Spleen (tissue), 11 donors: ENCODE measurements around the gene PERP. TPM values are rescaled to one million over a fixed set of nuclear protein-coding genes. Genes with fewer than 3 reads are reported as not detected.

Experiments
- DNase-seq: peaks from one replicate; pipeline ENCODE4 v3.0.0-alpha.2; 2020
- H3K27ac ChIP-seq, 8 donors: fragments of 200-600 bp; sonication (generic) in 7 of 8; 1 replicate in 4 of 8; 2 replicates in 4 of 8; pipeline versions ENCODE4 v1.5.0 to v1.8.0; 2016 to 2021; ENCODE audit warnings: inconsistent platforms in 4 of 8, mild to moderate bottlenecking in 4 of 8, moderate library complexity in 1 of 8
- H3K27me3 ChIP-seq, 7 donors: fragments of 200-600 bp; sonication (generic) in 6 of 7; replicated peaks in 1 of 7; 1 replicate in 4 of 7; 2 replicates in 3 of 7; pipeline versions ENCODE4 v1.5.0 to v1.8.0; 2016 to 2021; ENCODE audit warnings: inconsistent platforms in 3 of 7, mild to moderate bottlenecking in 1 of 7
- H3K36me3 ChIP-seq, 6 donors: fragments of 200-600 bp; sonication (generic) in 5 of 6; 1 replicate in 4 of 6; 2 replicates in 2 of 6; pipeline versions ENCODE4 v1.5.0 to v1.8.0; 2016 to 2021; ENCODE audit warnings: inconsistent platforms in 2 of 6
- H3K4me1 ChIP-seq, 6 donors: fragments of 200-600 bp; sonication (generic) in 5 of 6; 1 replicate in 3 of 6; 2 replicates in 3 of 6; pipeline versions ENCODE4 v1.5.0 to v1.8.0; 2016 to 2021; ENCODE audit warnings: inconsistent platforms in 3 of 6
- H3K4me3 ChIP-seq, 8 donors: fragments of 200-600 bp; sonication (generic) in 7 of 8; 1 replicate in 4 of 8; 2 replicates in 4 of 8; pipeline versions ENCODE4 v1.5.0 to v1.8.0; 2016 to 2021; ENCODE audit warnings: inconsistent platforms in 4 of 8, mild to moderate bottlenecking in 4 of 8, moderate library complexity in 2 of 8
- H3K9me3 ChIP-seq, 8 donors: fragments of 200-600 bp; sonication (generic) in 7 of 8; 1 replicate in 4 of 8; 2 replicates in 4 of 8; pipeline versions ENCODE4 v1.5.0 to v1.8.0; 2016 to 2021; ENCODE audit warnings: inconsistent platforms in 4 of 8
- POLR2A ChIP-seq, 3 donors: fragments of 450-650 bp; IDR thresholded peaks; one replicate each; pipeline ENCODE4 v1.5.1; 2017; ENCODE audit warnings: antibody characterized with exemption in 3 of 3, mild to moderate bottlenecking in 1 of 3
- POLR2AphosphoS5 ChIP-seq, 3 donors: sonication (generic); formaldehyde crosslinking; IDR thresholded peaks; one replicate each; pipeline ENCODE4 v1.5.1; 2017; ENCODE audit warnings: antibody characterized with exemption in 3 of 3
- WGBS, 5 donors: extraction: QIAGEN DNeasy Blood & Tissue Kit in 3 of 5; methylation state at CpG; one replicate each; pipeline versions ENCODE4 v1.1.5 to v1.1.7; 2013 to 2018; 5-methylcytosine and 5-hydroxymethylcytosine counted together
- intact Hi-C: fragments of 100-400 bp; cut with DNase I; formaldehyde crosslinking; loops from one replicate; pipeline ENCODE4 v1.15.0; 2023; ENCODE audit warnings: low total_unique reads
- polyA plus RNA-seq, 3 donors: library from polyadenylated mRNA; stranded (reverse); fragments of 200-250 nt; gene quantifications; one replicate each; pipeline ENCODE4 v1.2.1, GENCODE V29; 2013
- total RNA-seq, 7 donors: library from RNA; depleted of rRNA in 3 of 7; stranded (reverse); fragments of >200 nt in 3 of 7; fragmentation: NEBNext Ultra II Directional in 4 of 7; extraction: Animal tissue kit (Norgen Biotek cat#: 25700) in 4 of 7; gene quantifications; one replicate each; pipeline versions ENCODE4 v1.1.0 to v1.2.1, GENCODE V29; 2016 to 2021
- TF ChIP-seq, protein P1 (sequence below), 11 experiments: fragments of 200-600 bp in 7 of 11; fragments of 450-650 bp in 4 of 11; sonication (generic) in 4 of 11; IDR thresholded peaks in 8 of 11; conservative IDR thresholded peaks in 3 of 11; 1 replicate in 7 of 11; 2 replicates in 4 of 11; pipeline versions ENCODE4 v1.4.0 to v1.8.0; 2016 to 2021; ENCODE audit warnings: antibody characterized with exemption in 11 of 11, inconsistent platforms in 4 of 11, mild to moderate bottlenecking in 1 of 11
- donor health status: healthy with polysubstance abuse.
- donor health status: DM: no; HTN: no; CAD: no; lungs with moderate emphysema.
- donor health status: DM: no; HTN: no; CAD: no.
- donor health status: Bipolar disorder and iron deficiency.
- donor health status: healthy.
- donor health status: DM: no; HTN: no; CAD: no.
- donor health status: DM: yes; HTN: yes; CAD: no.

The PERP gene
- total and polyA plus RNA-seq, 10 donors = 0.29 to 1.1 (median 0.55) TPM

DNA sequence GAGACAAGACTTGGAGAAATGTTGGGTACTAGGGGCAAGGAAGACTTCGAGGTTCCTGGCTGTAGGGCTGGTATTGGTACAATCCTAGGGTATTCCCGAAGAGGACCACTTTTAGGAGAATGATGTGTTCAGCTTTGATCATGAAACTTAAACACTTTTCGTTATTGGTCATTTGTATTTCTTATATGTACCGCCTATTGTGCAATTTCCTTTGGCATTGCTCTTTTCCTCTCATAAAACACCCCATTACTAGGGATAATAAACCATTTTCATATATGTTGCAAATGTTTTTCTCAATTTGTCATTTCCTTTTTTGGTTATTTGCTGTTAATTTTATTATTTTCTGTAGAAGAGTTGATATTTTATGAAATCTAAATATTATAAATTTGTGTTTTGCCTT lies 35.6 kb upstream of the PERP start:
- H3K4me3 ChIP-seq = no peak overlapping the region
- intact Hi-C loops = no loop called here
- H3K36me3 ChIP-seq = no peaks in the 10 kb centered on the region
- no peak overlapping the region for H3K27ac ChIP-seq
- H3K4me1 ChIP-seq = no peaks in the 10 kb centered on the region
- peaks cover 0 to 15% (median 0%) of the 10 kb centered on the region in 7 donors for H3K27me3 ChIP-seq
- no peaks in the 10 kb centered on the region for H3K9me3 ChIP-seq
- no peak for TF ChIP-seq POLR2A (IDR thresholded peaks at IDR 0.05)
- TF ChIP-seq, protein P1, sequence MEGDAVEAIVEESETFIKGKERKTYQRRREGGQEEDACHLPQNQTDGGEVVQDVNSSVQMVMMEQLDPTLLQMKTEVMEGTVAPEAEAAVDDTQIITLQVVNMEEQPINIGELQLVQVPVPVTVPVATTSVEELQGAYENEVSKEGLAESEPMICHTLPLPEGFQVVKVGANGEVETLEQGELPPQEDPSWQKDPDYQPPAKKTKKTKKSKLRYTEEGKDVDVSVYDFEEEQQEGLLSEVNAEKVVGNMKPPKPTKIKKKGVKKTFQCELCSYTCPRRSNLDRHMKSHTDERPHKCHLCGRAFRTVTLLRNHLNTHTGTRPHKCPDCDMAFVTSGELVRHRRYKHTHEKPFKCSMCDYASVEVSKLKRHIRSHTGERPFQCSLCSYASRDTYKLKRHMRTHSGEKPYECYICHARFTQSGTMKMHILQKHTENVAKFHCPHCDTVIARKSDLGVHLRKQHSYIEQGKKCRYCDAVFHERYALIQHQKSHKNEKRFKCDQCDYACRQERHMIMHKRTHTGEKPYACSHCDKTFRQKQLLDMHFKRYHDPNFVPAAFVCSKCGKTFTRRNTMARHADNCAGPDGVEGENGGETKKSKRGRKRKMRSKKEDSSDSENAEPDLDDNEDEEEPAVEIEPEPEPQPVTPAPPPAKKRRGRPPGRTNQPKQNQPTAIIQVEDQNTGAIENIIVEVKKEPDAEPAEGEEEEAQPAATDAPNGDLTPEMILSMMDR (IDR thresholded peaks at IDR 0.05 in 8 of 11, conservative IDR thresholded peaks at IDR 0.05 in 3 of 11) = no peak
- TF ChIP-seq POLR2AphosphoS5 (IDR thresholded peaks at IDR 0.05) = no peak
- no peak for DNase-seq
- WGBS, 5 donors = 66 to 82% (median 78%) methylated on average over 4 of the region's 4 CpGs

DNA sequence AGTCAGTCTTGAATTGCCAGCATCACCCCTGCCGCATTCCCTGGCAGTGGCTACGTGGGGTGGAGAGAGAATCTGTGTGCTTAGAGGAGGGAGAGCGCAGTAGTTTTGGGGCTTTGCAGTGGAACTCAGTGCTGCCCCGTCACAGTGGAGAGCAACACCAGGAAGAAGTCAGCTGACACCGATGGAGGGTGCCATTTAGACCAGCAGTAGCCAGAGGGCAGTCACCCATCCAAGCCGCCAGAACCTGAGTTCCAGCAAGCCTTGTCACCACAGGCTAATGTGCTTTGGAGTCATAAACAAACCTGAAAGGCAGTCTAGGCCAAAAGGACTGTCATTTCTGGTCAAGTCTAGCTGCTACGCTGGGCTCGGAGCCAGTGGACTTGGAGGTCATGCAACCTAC lies 22.0 kb upstream of the PERP start:
- no peaks in the 10 kb centered on the region for H3K27me3 ChIP-seq
- WGBS, 5 donors = 67 to 98% (median 94%) methylated on average over 6 to 8 of the region's 8 CpGs
- no peak overlapping the region for H3K27ac ChIP-seq
- DNase-seq = no peak
- peaks cover 0 to 2% (median 0%) of the 10 kb centered on the region in 8 donors for H3K9me3 ChIP-seq
- H3K36me3 ChIP-seq = no peaks in the 10 kb centered on the region
- no peaks in the 10 kb centered on the region for H3K4me1 ChIP-seq
- H3K4me3 ChIP-seq = no peak overlapping the region
- intact Hi-C loops = no loop called here
- TF ChIP-seq, protein P1 (IDR thresholded peaks at IDR 0.05 in 8 of 11, conservative IDR thresholded peaks at IDR 0.05 in 3 of 11) = no peak
- no peak for TF ChIP-seq POLR2AphosphoS5 (IDR thresholded peaks at IDR 0.05)
- TF ChIP-seq POLR2A (IDR thresholded peaks at IDR 0.05) = no peak

DNA sequence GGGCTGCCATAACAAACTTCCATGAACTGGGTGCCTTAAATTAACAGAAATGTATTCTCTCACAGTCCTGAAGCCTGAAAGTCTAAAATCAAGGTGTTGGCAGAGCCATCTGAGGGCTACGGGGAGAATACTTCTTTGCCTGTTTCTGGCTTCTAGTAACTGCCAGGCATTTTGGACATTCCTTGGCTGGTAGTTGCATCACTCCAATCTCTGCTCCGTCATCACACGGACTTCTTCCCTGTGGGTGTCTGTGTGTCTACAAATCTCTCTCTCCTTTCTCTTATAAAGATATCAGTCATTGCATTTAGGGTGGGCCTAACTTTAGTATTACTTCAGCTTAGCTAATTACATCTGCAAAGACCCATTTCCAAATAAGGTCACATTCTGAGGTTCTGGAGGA lies 20.9 kb upstream of the PERP start:
- Histone ChIP-seq H3K27ac (no peak overlapping the region), H3K36me3 (no peaks in the 10 kb centered on the region), H3K9me3 (peaks cover 0 to 4% (median 0%) of the 10 kb centered on the region in 8 donors), H3K27me3 (peaks cover 0 to 3% (median 0%) of the 10 kb centered on the region in 7 donors), H3K4me3 (no peak overlapping the region), H3K4me1 (no peaks in the 10 kb centered on the region)
- no peak for TF ChIP-seq POLR2AphosphoS5 (IDR thresholded peaks at IDR 0.05)
- TF ChIP-seq, protein P1 (IDR thresholded peaks at IDR 0.05 in 8 of 11, conservative IDR thresholded peaks at IDR 0.05 in 3 of 11) = no peak
- no peak for TF ChIP-seq POLR2A (IDR thresholded peaks at IDR 0.05)
- WGBS, 5 donors = 88 to 99% (median 92%) methylated on average over 3 of the region's 3 CpGs
- intact Hi-C loops = no loop called here
- no peak for DNase-seq

DNA sequence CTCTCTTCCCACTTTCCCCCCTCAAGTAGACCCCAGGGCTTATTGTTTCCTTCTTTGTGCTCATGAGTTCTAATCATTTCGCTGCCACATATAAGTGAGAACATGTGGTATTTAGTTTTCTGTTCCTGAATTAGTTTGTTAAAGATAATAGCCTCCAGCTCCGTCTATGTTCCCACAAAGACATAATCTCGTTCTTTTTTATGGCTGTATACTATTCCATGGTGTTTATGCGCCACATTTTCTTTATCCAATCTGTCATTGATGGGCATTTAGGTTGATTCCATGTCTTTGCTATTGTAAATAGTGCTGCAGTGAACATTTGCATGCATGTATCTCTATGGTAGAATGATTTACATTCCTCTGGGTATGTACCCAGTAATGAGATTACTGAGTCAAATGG lies 16.9 kb upstream of the PERP start:
- Histone ChIP-seq H3K9me3 (peaks cover 0 to 4% (median 0%) of the 10 kb centered on the region in 8 donors), H3K27me3 (peaks cover 0 to 22% (median 0%) of the 10 kb centered on the region in 7 donors), H3K4me1 (no peaks in the 10 kb centered on the region), H3K27ac (no peak overlapping the region), H3K36me3 (no peaks in the 10 kb centered on the region), H3K4me3 (no peak overlapping the region)
- no peak for DNase-seq
- intact Hi-C loops = no loop called here
- WGBS, 5 donors = 77 to 94% (median 88%) methylated on average over 4 of the region's 4 CpGs
- no peak for TF ChIP-seq POLR2A (IDR thresholded peaks at IDR 0.05)
- TF ChIP-seq, protein P1 (IDR thresholded peaks at IDR 0.05 in 8 of 11, conservative IDR thresholded peaks at IDR 0.05 in 3 of 11) = no peak
- no peak for TF ChIP-seq POLR2AphosphoS5 (IDR thresholded peaks at IDR 0.05)
